ENCODE measurements around the gene HSPBP1. TPM values are rescaled to one million over a fixed set of nuclear protein-coding genes. Genes with fewer than 3 reads are reported as not detected.

The HSPBP1 gene
- total RNA-seq, 2 donors from 2014 or later, result 19.1 to 23.1 TPM

Other genes with a start within 250 kb of the HSPBP1 start
- gene GP6, start 241.8 kb downstream of the HSPBP1 start, total RNA-seq, result 10 to 100 TPM in 1 of 2 donors, 1 to 10 TPM in 1; 1.8 to 22.1 TPM
- 10 to 100 TPM; 11.3 to 12.9 TPM for gene RDH13, start 217.0 kb downstream of the HSPBP1 start, total RNA-seq
- gene EPS8L1, start 204.2 kb downstream of the HSPBP1 start, total RNA-seq, result 1 to 10 TPM; 1.8 to 3.3 TPM
- gene PPP1R12C, start 162.5 kb downstream of the HSPBP1 start, total RNA-seq, result 100 to 1,000 TPM; 133 to 173 TPM
- gene TNNT1, start 130.9 kb downstream of the HSPBP1 start, total RNA-seq, result under 1 TPM in 1 of 2 donors, not detected in 1; 0.52 TPM
- gene TNNI3, start 122.4 kb downstream of the HSPBP1 start, total RNA-seq, result not detected
- gene DNAAF3, start 113.5 kb downstream of the HSPBP1 start, total RNA-seq, result not detected
- gene SYT5, start 99.8 kb downstream of the HSPBP1 start, total RNA-seq, result 1 to 10 TPM; 3.8 to 4.3 TPM
- gene PTPRH, start 70.6 kb downstream of the HSPBP1 start, total RNA-seq, result not detected
- 10 to 100 TPM; 12.4 to 12.8 TPM for gene TMEM86B, start 51.3 kb downstream of the HSPBP1 start, total RNA-seq
- 100 to 1,000 TPM; 183 to 186 TPM for gene PPP6R1, start 21.1 kb downstream of the HSPBP1 start, total RNA-seq
- gene BRSK1, start 3.9 kb upstream of the HSPBP1 start, total RNA-seq, result 1 to 10 TPM; 3.0 to 7.4 TPM
- under 1 TPM in 1 of 2 donors, not detected in 1; 0.75 TPM for gene TMEM150B, start 45.2 kb upstream of the HSPBP1 start, total RNA-seq
- gene KMT5C, start 59.8 kb upstream of the HSPBP1 start, total RNA-seq, result 100 to 1,000 TPM in 1 of 2 donors, 10 to 100 TPM in 1; 66.6 to 103 TPM
- gene COX6B2, start 74.6 kb upstream of the HSPBP1 start, total RNA-seq, result 1 to 10 TPM in 1 of 2 donors, under 1 TPM in 1; 0.62 to 1.4 TPM
- gene GARIN5B, start 83.2 kb upstream of the HSPBP1 start, total RNA-seq, result under 1 TPM in 1 of 2 donors, not detected in 1; 0.07 TPM
- under 1 TPM; 0.25 to 0.89 TPM for gene IL11, start 90.4 kb upstream of the HSPBP1 start, total RNA-seq
- not detected for gene TMEM190, start 96.7 kb upstream of the HSPBP1 start, total RNA-seq
- gene TMEM238, start 104.2 kb upstream of the HSPBP1 start, total RNA-seq, result 10 to 100 TPM; 14.6 to 19.5 TPM
- 1,000 to 10,000 TPM; 3,164 to 3,616 TPM for gene RPL28, start 105.8 kb upstream of the HSPBP1 start, total RNA-seq
- 10 to 100 TPM; 64.6 to 78.1 TPM for gene UBE2S, start 127.7 kb upstream of the HSPBP1 start, total RNA-seq
- gene SHISA7, start 163.2 kb upstream of the HSPBP1 start, total RNA-seq, result not detected
- 1 to 10 TPM; 6.5 to 7.2 TPM for gene ISOC2, start 181.5 kb upstream of the HSPBP1 start, total RNA-seq
- gene C19orf85, start 184.6 kb upstream of the HSPBP1 start, total RNA-seq, result not detected
- gene ZNF628, start 196.5 kb upstream of the HSPBP1 start, total RNA-seq, result 10 to 100 TPM; 19.4 to 25.5 TPM
- gene NAT14, start 205.1 kb upstream of the HSPBP1 start, total RNA-seq, result 10 to 100 TPM in 1 of 2 donors, 1 to 10 TPM in 1; 9.1 to 11.9 TPM
- under 1 TPM; 0.08 to 0.47 TPM for gene SSC5D, start 208.3 kb upstream of the HSPBP1 start, total RNA-seq